HG02623 (cell line): ENCODE results near the gene RASAL2.
"Not testable (repeated sequence)": the region's sequence is repeated elsewhere in the genome, so short reads cannot be mapped to it uniquely, and the experiment has no call there.

Experiments used
- ATAC-seq: cut with Tn5 transposase; IDR thresholded peaks from one replicate; pipeline ENCODE4 v1.9.1; 2021; ENCODE audit warnings: moderate library complexity; ENCODE audit not compliant: unreplicated experiment

RASAL2 gene

DNA sequence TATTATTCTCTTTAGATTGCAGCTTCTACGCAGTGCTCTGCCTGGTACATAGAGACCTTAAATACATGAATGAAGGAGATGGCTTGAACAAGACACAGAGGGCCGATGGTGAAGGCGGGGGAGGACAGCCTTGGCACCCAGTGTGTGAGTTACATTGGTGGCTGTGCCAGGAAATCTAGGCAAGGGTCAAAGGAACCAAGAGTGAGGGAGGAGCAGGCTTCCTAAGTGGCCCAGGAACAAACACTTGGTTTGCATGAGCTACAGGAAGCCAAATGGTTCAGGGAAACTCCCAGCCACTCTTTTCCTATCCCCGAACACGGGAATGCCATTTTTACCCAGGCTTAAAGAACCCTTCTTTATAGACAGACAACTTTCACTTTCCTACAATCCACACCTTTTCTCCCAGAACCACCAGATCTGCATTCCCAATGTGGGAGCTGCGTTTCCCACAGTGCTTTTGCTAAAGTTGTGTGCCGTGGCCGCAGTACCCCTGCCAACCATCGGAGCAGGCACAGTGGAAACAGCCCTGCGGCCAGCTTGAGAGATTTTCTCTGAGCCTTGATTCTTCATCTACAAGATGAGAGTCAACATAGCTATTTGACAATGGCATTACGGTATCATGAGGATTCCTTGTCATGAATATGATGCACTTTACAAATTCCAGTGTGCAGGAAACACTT, 406.3 kb downstream of the RASAL2 start:
- no peak for ATAC-seq

DNA sequence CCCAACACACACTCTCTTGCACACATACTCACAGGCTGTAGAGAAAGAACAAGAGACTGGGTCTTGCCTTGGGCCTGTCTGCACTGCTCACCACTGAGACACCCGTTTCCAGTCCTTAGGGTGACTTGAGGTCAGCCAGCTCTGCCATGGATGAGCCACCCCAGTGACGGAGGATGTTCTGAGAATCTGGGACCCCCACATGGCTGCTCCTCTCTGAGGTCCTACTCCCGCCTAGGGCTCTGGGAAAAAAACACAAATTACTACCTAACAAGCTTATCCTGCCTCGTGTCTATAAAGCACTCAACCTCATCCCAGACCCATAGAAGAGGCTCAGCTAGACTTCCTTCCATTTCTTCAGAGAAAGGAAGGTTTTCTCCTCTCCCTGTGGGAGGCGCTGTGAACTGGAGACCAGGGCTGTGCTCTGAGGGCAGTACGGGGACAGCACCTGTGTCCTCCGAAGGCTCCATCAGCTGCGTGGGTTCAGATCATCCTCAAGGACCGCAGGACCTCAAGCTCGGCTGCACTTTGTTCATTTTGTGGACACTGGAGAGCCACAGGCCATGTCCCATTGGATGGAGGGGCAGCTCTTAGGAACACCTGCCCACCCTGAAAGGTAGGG, 407.1 kb downstream of the RASAL2 start:
- no peak for ATAC-seq

DNA sequence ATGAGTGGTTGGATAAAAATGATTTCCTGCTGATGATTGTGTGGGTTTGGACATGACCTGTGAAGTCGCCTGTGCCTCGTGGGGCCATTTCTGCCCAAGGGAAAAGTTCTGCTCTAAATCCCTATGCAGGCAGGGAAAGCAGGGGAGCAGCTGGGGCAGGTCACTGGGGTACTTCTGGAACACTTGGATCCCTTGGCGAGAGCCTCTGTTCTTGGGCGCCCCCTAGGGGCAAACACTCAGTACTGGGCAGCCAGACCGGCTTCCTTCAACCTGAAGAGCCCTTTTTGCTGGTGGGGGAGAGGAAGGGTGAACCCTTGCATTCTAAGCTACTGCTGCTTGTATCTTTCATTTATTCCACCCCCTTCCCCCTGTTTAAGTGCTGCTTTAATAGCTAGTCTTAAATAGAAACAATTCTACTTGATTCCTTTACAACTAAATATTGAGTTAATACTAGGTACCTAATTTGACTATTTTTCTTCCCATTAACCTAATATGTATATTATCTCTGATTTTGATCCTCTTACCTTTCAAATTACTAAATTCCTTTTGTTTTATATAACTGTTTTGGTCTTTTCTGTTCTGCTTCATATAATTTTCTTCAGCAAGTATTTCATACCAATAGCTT, 407.9 kb downstream of the RASAL2 start:
- ATAC-seq: peak; percentile 69

- no peak for ATAC-seq
Observed at GRCh38 chr1:178502330-178502714, 408.4 kb downstream of the RASAL2 start.

- no peak for ATAC-seq
Observed at GRCh38 chr1:178502856-178503255, 409.0 kb downstream of the RASAL2 start.

DNA sequence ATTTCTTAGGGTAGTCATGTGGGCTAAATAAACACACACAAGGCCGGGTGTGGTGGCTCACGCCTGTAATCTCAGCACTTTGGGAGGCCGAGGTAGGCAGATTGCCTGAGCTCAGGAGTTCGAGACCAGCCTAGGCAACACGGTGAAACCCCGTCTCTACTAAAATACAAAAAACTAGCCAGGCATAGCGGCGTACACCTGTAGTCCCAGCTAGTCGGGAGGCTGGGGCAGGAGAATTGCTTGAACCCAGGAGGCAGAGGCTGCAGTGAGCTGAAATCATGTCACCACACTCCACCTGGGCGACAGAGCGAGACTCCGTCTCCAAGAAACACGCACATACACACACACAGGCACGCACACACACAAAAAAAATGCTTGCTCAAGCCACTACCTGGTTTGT, 409.4 kb downstream of the RASAL2 start:
- ATAC-seq: not testable (repeated sequence)

GRCh38 chr1:178503849-178504248, 409.9 kb downstream of the RASAL2 start:
- ATAC-seq: no peak

GRCh38 chr1:178504286-178504685, 410.4 kb downstream of the RASAL2 start:
- no peak for ATAC-seq

DNA sequence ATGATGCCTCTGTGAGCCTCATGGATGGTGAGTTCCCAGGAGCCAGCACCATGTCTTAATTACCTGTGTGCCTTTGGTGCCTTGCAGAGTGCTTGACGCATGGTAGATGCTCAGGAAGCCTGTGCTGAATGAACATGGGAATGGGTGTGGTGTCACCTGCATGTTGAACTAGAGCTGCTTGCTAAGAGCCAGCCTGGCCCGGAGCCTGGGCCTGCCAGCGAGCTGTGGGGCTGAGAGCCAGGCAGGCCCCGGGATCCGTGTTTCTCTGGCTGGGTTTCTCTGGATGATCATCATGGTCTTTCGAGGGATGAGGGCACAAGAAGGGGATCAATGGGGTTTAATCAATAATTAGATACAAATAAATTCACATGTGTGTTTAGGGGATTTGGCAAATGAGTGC, 412.3 kb downstream of the RASAL2 start:
- no peak for ATAC-seq

GRCh38 chr1:178506669-178507068, 412.8 kb downstream of the RASAL2 start:
- no peak for ATAC-seq

DNA sequence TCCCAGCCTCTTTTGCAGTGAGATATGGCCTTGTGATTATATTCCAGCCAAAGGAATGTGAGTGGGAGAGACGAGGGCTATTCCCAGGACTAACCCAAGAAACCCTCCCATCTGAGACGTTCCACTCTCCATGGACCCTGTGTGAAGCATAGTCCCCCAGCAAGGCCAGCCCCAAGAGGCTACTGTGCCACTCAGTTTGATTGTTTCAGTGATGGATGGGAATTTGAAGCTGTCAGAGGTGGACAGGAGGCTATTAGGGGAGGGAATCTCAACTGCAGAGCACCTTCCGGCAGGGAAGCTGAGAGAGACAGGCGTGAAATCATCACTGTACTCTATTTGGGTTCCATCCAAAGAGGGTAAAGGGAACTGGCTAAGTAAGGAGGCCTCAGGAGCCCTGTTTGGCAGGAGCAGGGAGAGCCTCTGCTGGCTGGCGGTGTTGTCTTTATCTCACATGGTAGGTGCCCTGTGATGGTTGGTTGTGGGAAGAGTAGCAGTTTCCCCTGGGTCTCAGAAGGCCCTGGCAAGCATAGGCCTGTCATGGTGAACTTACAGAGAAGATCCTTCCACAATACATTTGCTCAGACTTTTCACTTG, 415.6 kb downstream of the RASAL2 start:
- ATAC-seq: no peak

GRCh38 chr1:178510155-178510554, 416.3 kb downstream of the RASAL2 start:
- no peak for ATAC-seq

GRCh38 chr1:178512566-178513277, 418.8 kb downstream of the RASAL2 start, which contains the start of gene TEX35:
Gene TEX35, plus strand, starts transcription at chr1:178513109. Its CDS starts 80 bp downstream, at chr1:178513189.
- ATAC-seq: no peak

- no peak for ATAC-seq
Observed at GRCh38 chr1:178513278-178513983, 419.5 kb downstream of the RASAL2 start.

DNA sequence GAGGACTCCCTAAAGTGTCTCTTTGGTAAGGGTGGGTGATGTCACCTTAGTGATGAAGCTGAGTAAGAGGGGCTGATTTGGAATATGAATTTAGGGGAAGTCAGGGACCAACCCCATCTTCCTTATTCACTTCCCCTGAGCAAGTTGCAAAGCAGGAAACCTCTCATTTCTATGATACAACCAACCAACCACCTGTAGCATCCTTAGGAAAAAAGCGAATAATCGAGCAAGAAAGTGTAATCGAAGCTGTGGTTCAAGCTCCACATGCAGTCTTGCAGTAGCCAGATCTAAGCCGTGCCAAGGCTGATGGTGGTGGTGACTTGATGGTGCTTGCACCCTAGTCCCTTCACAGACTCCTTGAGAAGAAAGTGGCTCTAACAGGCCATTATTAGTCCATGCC, 422.2 kb downstream of the RASAL2 start:
- no peak for ATAC-seq

- ATAC-seq: no peak
Observed at GRCh38 chr1:178518894-178519293, 425.0 kb downstream of the RASAL2 start.

DNA sequence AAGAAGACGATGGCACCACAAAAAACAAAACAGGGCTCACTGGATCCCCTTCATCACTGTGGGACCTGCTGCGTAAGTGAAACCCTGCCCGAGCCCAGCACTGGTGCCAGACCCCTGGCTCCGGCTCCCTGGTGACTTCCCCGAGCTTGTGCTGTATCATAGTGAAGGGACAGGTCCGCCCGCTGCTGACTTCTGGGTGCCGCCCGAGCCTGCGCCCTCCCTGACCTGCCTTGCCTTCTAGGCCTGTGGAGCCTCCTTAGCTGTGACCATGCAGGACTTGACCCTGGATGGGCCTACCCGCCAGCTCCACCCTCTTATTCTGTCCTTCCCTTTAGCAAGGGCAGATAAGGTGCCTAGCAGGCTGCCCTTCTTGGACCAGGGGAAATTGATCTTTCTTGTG, 426.9 kb downstream of the RASAL2 start:
- no peak for ATAC-seq

DNA sequence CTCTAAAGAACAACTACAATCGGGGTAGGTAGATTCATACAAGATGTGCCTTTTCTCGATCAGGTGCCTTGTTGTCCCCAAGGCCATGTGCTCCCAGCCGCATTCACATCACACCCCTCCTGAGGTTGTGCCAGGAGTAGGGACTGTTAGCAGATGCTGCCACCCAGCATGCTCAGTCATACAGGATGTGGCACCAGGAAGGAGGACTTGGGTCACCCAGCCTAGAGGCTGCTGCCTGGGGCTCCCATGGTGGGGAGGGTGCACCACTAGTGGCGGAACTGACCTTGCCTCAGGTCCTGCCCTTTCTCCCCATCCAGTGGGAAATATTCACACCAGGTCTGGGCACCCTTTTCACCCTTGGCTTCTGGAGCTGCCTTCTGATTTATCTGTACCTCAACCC, 427.3 kb downstream of the RASAL2 start:
- no peak for ATAC-seq

- ATAC-seq: no peak
Observed at GRCh38 chr1:178527117-178527516, 433.2 kb downstream of the RASAL2 start.

- no peak for ATAC-seq
Observed at GRCh38 chr1:178528228-178528952, 434.5 kb downstream of the RASAL2 start.
